Pancreas (tissue), 10 donors: ENCODE measurements around the gene RCOR1. TPM values are rescaled to one million over a fixed set of nuclear protein-coding genes. Genes with fewer than 3 reads are reported as not detected.
"Not testable (repeated sequence)": the region's sequence is repeated elsewhere in the genome, so short reads cannot be mapped to it uniquely, and the experiment has no call there.

Source experiments
- ATAC-seq, 4 donors: fragments of 200-7000 bp; cut with Tn5 transposase; one replicate each; pipeline versions ENCODE4 v1.8.0 to v1.9.1; 2020; ENCODE audit warnings: mild to moderate bottlenecking in 4 of 4, moderate library complexity in 4 of 4
- DNase-seq, 6 donors: peaks; one replicate each; pipeline ENCODE4 v3.0.0-alpha.2; 2020
- FAIRE-seq: peaks from 2 replicates; lab custom pipeline; 2012; peaks lifted over from hg19 to GRCh38; lab: Jason Lieb, UNC
- H3K27ac ChIP-seq, 4 donors: fragments of 200-600 bp; sonication (generic); 1 replicate in 3 of 4; 2 replicates in 1 of 4; pipeline versions ENCODE4 v1.5.0 to v1.8.0; 2020
- H3K27me3 ChIP-seq, 4 donors: fragments of 200-600 bp; one replicate each; pipeline ENCODE4 v1.8.0; 2021
- H3K36me3 ChIP-seq, 3 donors: fragments of 200-600 bp; sonication (generic) in 1 of 3; one replicate each; pipeline versions ENCODE4 v1.5.0 to v1.8.0; 2020 to 2021
- H3K4me1 ChIP-seq, 3 donors: fragments of 200-600 bp; one replicate each; pipeline ENCODE4 v1.8.0; 2021
- H3K4me3 ChIP-seq, 4 donors: fragments of 200-600 bp; sonication (generic) in 2 of 4; one replicate each; pipeline versions ENCODE4 v1.5.0 to v1.8.0; 2020 to 2021
- H3K9me3 ChIP-seq, 4 donors: fragments of 200-600 bp; one replicate each; pipeline ENCODE4 v1.8.0; 2021
- CTCF ChIP-seq, 4 donors: fragments of 200-600 bp; sonication (generic) in 3 of 4; IDR thresholded peaks; one replicate each; pipeline versions ENCODE4 v1.5.0 to v1.8.0; 2021; ENCODE audit warnings: antibody characterized with exemption in 4 of 4
- WGBS, 2 donors: extraction: QIAGEN DNeasy Blood & Tissue Kit; methylation state at CpG; one replicate each; pipeline ENCODE4 v1.1.7; 2013; 5-methylcytosine and 5-hydroxymethylcytosine counted together
- intact Hi-C, 3 donors: fragments of 100-400 bp; cut with DNase I; formaldehyde crosslinking; loops; one replicate each; pipeline versions ENCODE4 v1.11.1 to v1.14.2; 2022
- polyA plus RNA-seq, 2 donors: library from polyadenylated mRNA; stranded (reverse); fragments of 200-250 nt; gene quantifications; one replicate each; pipeline ENCODE4 v1.2.3, GENCODE V29; 2013
- total RNA-seq, 6 donors: library from RNA; stranded (reverse); fragmentation: NEBNext Ultra II Directional in 4 of 6; extraction: Animal tissue kit (Norgen Biotek cat#: 25700) in 4 of 6; gene quantifications; one replicate each; pipeline versions ENCODE4 v1.2.1 to v1.2.4, GENCODE V29; 2021 to 2023
- donor health status: healthy with polysubstance abuse.
- donor health status: DM: no; HTN: no; CAD: no; lungs with moderate emphysema.
- donor health status: DM: no; HTN: no; CAD: no.
- donor health status: control.
- donor health status: control.
- donor health status: Bipolar disorder and iron deficiency.
- donor health status: DM: yes; HTN: yes; CAD: no.
- donor health status: DM: no; HTN: no; CAD: no.
- donor health status: DM: no; HTN: no; CAD: no.
- donor health status: DM: yes; HTN: yes; CAD: no.

The RCOR1 gene
- total and polyA plus RNA-seq, 8 donors = 2.8 to 13.5 (median 6.8) TPM

- Histone ChIP-seq H3K27ac (no peak overlapping the region), H3K9me3 (no peaks in the 10 kb centered on the region), H3K4me3 (no peak overlapping the region), H3K36me3 (no peaks in the 10 kb centered on the region), H3K27me3 (no peaks in the 10 kb centered on the region), H3K4me1 (peaks cover 0 to 4% (median 3%) of the 10 kb centered on the region in 3 donors)
- DNase-seq (no peak), FAIRE-seq (no peak), ATAC-seq (no peak)
- no peak for TF ChIP-seq CTCF (IDR thresholded peaks at IDR 0.05)
- WGBS, 2 donors = 87 to 88% methylated on average over 10 of the region's 10 CpGs
- intact Hi-C loops = no loop called here
Measured at GRCh38 chr14:102571478-102572042, 20.9 kb upstream of the RCOR1 start.

- H3K4me3 ChIP-seq, FAIRE-seq, DNase-seq, ATAC-seq, H3K27ac ChIP-seq, H3K27me3 ChIP-seq, intact Hi-C loops, H3K4me1 ChIP-seq, H3K36me3 ChIP-seq, H3K9me3 ChIP-seq: not testable (repeated sequence)
- 77 to 80% methylated on average over 8 of the region's 8 CpGs for WGBS, 2 donors
Measured at GRCh38 chr14:102573161-102573560, 19.3 kb upstream of the RCOR1 start.

- no peak for TF ChIP-seq CTCF (IDR thresholded peaks at IDR 0.05)
- H3K4me1 ChIP-seq = no peaks in the 10 kb centered on the region
- no peak overlapping the region for H3K4me3 ChIP-seq
- H3K36me3 ChIP-seq = no peaks in the 10 kb centered on the region
- H3K27me3 ChIP-seq = no peaks in the 10 kb centered on the region
- ATAC-seq (peak in 1 of 4 donors; percentile 30), DNase-seq (no peak), FAIRE-seq (no peak)
- intact Hi-C loops = no loop called here
- 43 to 51% methylated on average over 8 of the region's 8 CpGs for WGBS, 2 donors
- no peaks in the 10 kb centered on the region for H3K9me3 ChIP-seq
- H3K27ac ChIP-seq = no peak overlapping the region
Measured at GRCh38 chr14:102573591-102574046, 18.8 kb upstream of the RCOR1 start.

GRCh38 chr14:102574281-102575159 lies 17.9 kb upstream of the RCOR1 start:
- Histone ChIP-seq H3K4me1 (no peaks in the 10 kb centered on the region), H3K4me3 (no peak overlapping the region), H3K27ac (no peak overlapping the region), H3K36me3 (no peaks in the 10 kb centered on the region), H3K9me3 (no peaks in the 10 kb centered on the region), H3K27me3 (no peaks in the 10 kb centered on the region)
- ATAC-seq (no peak), DNase-seq (no peak), FAIRE-seq (no peak)
- no peak for TF ChIP-seq CTCF (IDR thresholded peaks at IDR 0.05)
- intact Hi-C loops = no loop called here
- WGBS, 2 donors = 77 to 83% methylated on average over 20 of the region's 20 CpGs

GRCh38 chr14:102575160-102575845 lies 17.1 kb upstream of the RCOR1 start:
- H3K27ac ChIP-seq = no peak overlapping the region
- DNase-seq (no peak), ATAC-seq (no peak), FAIRE-seq (no peak)
- WGBS, 2 donors = 78 to 87% methylated on average over 15 of the region's 15 CpGs
- intact Hi-C loops = no loop called here
- H3K4me3 ChIP-seq = no peak overlapping the region
- H3K9me3 ChIP-seq = no peaks in the 10 kb centered on the region
- no peaks in the 10 kb centered on the region for H3K27me3 ChIP-seq
- no peaks in the 10 kb centered on the region for H3K36me3 ChIP-seq
- TF ChIP-seq CTCF (IDR thresholded peaks at IDR 0.05) = no peak
- H3K4me1 ChIP-seq = no peaks in the 10 kb centered on the region

- not testable (repeated sequence) for FAIRE-seq, H3K27me3 ChIP-seq
- WGBS, 2 donors = 80 to 86% methylated on average over 8 of the region's 8 CpGs
Measured at GRCh38 chr14:102575846-102576428, 16.5 kb upstream of the RCOR1 start.

More at GRCh38 chr14:102575846-102576428, 16.5 kb upstream of the RCOR1 start:
- H3K4me3 ChIP-seq, DNase-seq, H3K4me1 ChIP-seq, H3K9me3 ChIP-seq, intact Hi-C loops, H3K36me3 ChIP-seq, ATAC-seq, H3K27ac ChIP-seq: not testable (repeated sequence)
